Activated gamma-delta T cell treated with Interleukin-2 at 50 U/mL for 16 hours (primary cell): ENCODE data around the gene TNFRSF8.
"Not testable (repeated sequence)": the region's sequence is repeated elsewhere in the genome, so short reads cannot be mapped to it uniquely, and the experiment has no call there.

Experiments
- DNase-seq: peaks from one replicate; pipeline ENCODE4 v3.0.0-alpha.2; 2020

The TNFRSF8 gene

GRCh38 chr1:12039164-12039525 is 24.0 kb upstream of the TNFRSF8 start:
- DNase-seq, result no peak

GRCh38 chr1:12039824-12040456 is 23.2 kb upstream of the TNFRSF8 start:
- not testable (repeated sequence) for DNase-seq

- no peak for DNase-seq
These were observed 22.5 kb upstream of the TNFRSF8 start for GRCh38 chr1:12040457-12041051.

GRCh38 chr1:12044187-12044877 is 18.8 kb upstream of the TNFRSF8 start:
- DNase-seq, result not testable (repeated sequence)

GRCh38 chr1:12046749-12047119 is 16.4 kb upstream of the TNFRSF8 start:
- DNase-seq, result no peak

GRCh38 chr1:12047120-12047876 is 15.8 kb upstream of the TNFRSF8 start:
- DNase-seq, result peak; percentile 18

GRCh38 chr1:12048372-12048771 is 14.7 kb upstream of the TNFRSF8 start:
- no peak for DNase-seq

- DNase-seq, result no peak
These were observed 13.5 kb upstream of the TNFRSF8 start for GRCh38 chr1:12049616-12050015.

GRCh38 chr1:12051361-12051760 is 11.7 kb upstream of the TNFRSF8 start:
- DNase-seq, result no peak

GRCh38 chr1:12052008-12052573 is 11.0 kb upstream of the TNFRSF8 start:
- no peak for DNase-seq

GRCh38 chr1:12052997-12053686 is 10.0 kb upstream of the TNFRSF8 start:
- DNase-seq, result no peak

- DNase-seq, result no peak
These were observed 9.2 kb upstream of the TNFRSF8 start for GRCh38 chr1:12053752-12054548.

- DNase-seq, result no peak
These were observed 7.8 kb upstream of the TNFRSF8 start for GRCh38 chr1:12055259-12055658.

- no peak for DNase-seq
These were observed 6.7 kb upstream of the TNFRSF8 start for GRCh38 chr1:12056331-12056841.

GRCh38 chr1:12057382-12057781 is 5.7 kb upstream of the TNFRSF8 start:
- DNase-seq, result no peak

GRCh38 chr1:12057940-12058687 is 5.0 kb upstream of the TNFRSF8 start:
- no peak for DNase-seq

- DNase-seq, result no peak
These were observed 3.9 kb upstream of the TNFRSF8 start for GRCh38 chr1:12059226-12059625.

GRCh38 chr1:12059722-12060464 is 3.2 kb upstream of the TNFRSF8 start:
- no peak for DNase-seq

GRCh38 chr1:12060500-12060899 is 2.6 kb upstream of the TNFRSF8 start:
- no peak for DNase-seq
